H9 (cell line): Measurements from ENCODE around the gene PHACTR1. TPM values are rescaled to one million over a fixed set of nuclear protein-coding genes. Genes with fewer than 3 reads are reported as not detected.
A peak's percentile ranks its signal among the peaks of the same experiment; 100 is the strongest.

ENCODE experiments used
- DNase-seq: peaks from one replicate; pipeline ENCODE4 v3.0.0-alpha.2; 2017
- H2AFZ ChIP-seq: one replicate; pipeline ENCODE4 v1.6.1; 2013; ENCODE audit warnings: mild to moderate bottlenecking, low read length, control low read depth, moderate library complexity
- H2AK5ac ChIP-seq: 2 replicates; pipeline ENCODE4 v1.6.1; 2013; ENCODE audit warnings: low read length, control low read depth, mixed read lengths; ENCODE audit not compliant: insufficient read length
- H2BK120ac ChIP-seq: one replicate; pipeline ENCODE4 v1.6.1; 2013; ENCODE audit warnings: low read depth, mild to moderate bottlenecking, low read length, control low read depth, inconsistent platforms; ENCODE audit not compliant: poor library complexity, severe bottlenecking
- H2BK12ac ChIP-seq: 2 replicates; pipeline ENCODE4 v1.6.1; 2013; ENCODE audit warnings: low read length, control low read depth, mixed read lengths, low read depth; ENCODE audit not compliant: insufficient read length
- H2BK15ac ChIP-seq: 2 replicates; pipeline ENCODE4 v1.6.1; 2013; ENCODE audit warnings: low read depth, low read length, control low read depth
- H2BK20ac ChIP-seq: one replicate; pipeline ENCODE4 v1.6.1; 2013; ENCODE audit warnings: low read depth, mild to moderate bottlenecking, low read length, control low read depth, inconsistent platforms; ENCODE audit not compliant: poor library complexity, severe bottlenecking
- H2BK5ac ChIP-seq: 2 replicates; pipeline ENCODE4 v1.6.1; 2013; ENCODE audit warnings: low read length, control low read depth, mixed read lengths; ENCODE audit not compliant: insufficient read length
- H3K14ac ChIP-seq: 2 replicates; pipeline ENCODE4 v1.6.1; 2013; ENCODE audit warnings: low read length, control low read depth; ENCODE audit not compliant: insufficient read depth
- H3K18ac ChIP-seq: 2 replicates; pipeline ENCODE4 v1.6.1; 2013; ENCODE audit warnings: low read depth, mild to moderate bottlenecking, mixed read lengths, low read length, control low read depth; ENCODE audit not compliant: insufficient read length
- H3K23ac ChIP-seq: 2 replicates; pipeline ENCODE4 v1.6.1; 2013; ENCODE audit warnings: low read length, control low read depth, mixed read lengths, low read depth; ENCODE audit not compliant: insufficient read length
- H3K23me2 ChIP-seq: 2 replicates; pipeline ENCODE4 v1.6.1; 2013; ENCODE audit warnings: low read depth, mild to moderate bottlenecking, mixed read lengths, low read length, control low read depth; ENCODE audit not compliant: insufficient read length, poor library complexity, severe bottlenecking
- H3K27ac ChIP-seq: 2 replicates; pipeline ENCODE4 v1.5.1; 2013; ENCODE audit warnings: low read length, control low read depth, mixed read lengths, low read depth; ENCODE audit not compliant: insufficient read length
- H3K27me3 ChIP-seq: 2 replicates; pipeline ENCODE4 v1.6.1; 2013; ENCODE audit warnings: low read length, control low read depth, inconsistent platforms; ENCODE audit not compliant: insufficient read depth
- H3K4ac ChIP-seq: 2 replicates; pipeline ENCODE4 v1.6.1; 2013; ENCODE audit warnings: low read depth, mild to moderate bottlenecking, control low read depth, inconsistent platforms, low read length, moderate library complexity
- H3K4me1 ChIP-seq: 2 replicates; pipeline ENCODE4 v1.6.1; 2013; ENCODE audit warnings: low read length, control low read depth, inconsistent platforms; ENCODE audit not compliant: insufficient read depth
- H3K4me2 ChIP-seq: 2 replicates; pipeline ENCODE4 v1.6.1; 2013; ENCODE audit warnings: low read length, control low read depth, mixed read lengths; ENCODE audit not compliant: insufficient read length, insufficient read depth
- H3K56ac ChIP-seq: 2 replicates; pipeline ENCODE4 v1.6.1; 2013; ENCODE audit warnings: low read depth, mild to moderate bottlenecking, mixed read lengths, low read length, control low read depth; ENCODE audit not compliant: insufficient read length
- H3K79me1 ChIP-seq: 2 replicates; pipeline ENCODE4 v1.6.1; 2013; ENCODE audit warnings: low read depth, mild to moderate bottlenecking, moderate library complexity, low read length, control low read depth, inconsistent platforms; ENCODE audit not compliant: insufficient read depth, poor library complexity, severe bottlenecking
- H3K79me2 ChIP-seq: 2 replicates; pipeline ENCODE4 v1.6.1; 2013; ENCODE audit warnings: low read length, control low read depth, inconsistent platforms; ENCODE audit not compliant: insufficient read depth
- H3K9ac ChIP-seq: 2 replicates; pipeline ENCODE4 v1.6.1; 2013; ENCODE audit warnings: low read length, control low read depth, mixed read lengths; ENCODE audit not compliant: insufficient read length; ENCODE audit errors: extremely low read depth
- H3K9me3 ChIP-seq: one replicate; pipeline ENCODE4 v1.6.1; 2013; ENCODE audit warnings: low read depth, low read length, inconsistent platforms; ENCODE audit not compliant: control insufficient read depth
- H3T11ph ChIP-seq: one replicate; pipeline ENCODE4 v1.6.1; 2013; ENCODE audit warnings: mild to moderate bottlenecking, low read length, control low read depth, inconsistent platforms
- H4K20me1 ChIP-seq: one replicate; pipeline ENCODE4 v1.6.1; 2013; ENCODE audit not compliant: control insufficient read depth, insufficient read length, insufficient read depth
- H4K5ac ChIP-seq: 2 replicates; pipeline ENCODE4 v1.6.1; 2013; ENCODE audit warnings: low read depth, mild to moderate bottlenecking, mixed read lengths, low read length, control low read depth; ENCODE audit not compliant: insufficient read length
- H4K8ac ChIP-seq: replicated peaks from 2 replicates; pipeline ENCODE4 v1.6.1; 2013; ENCODE audit warnings: low read length, control low read depth, mixed read lengths, low read depth; ENCODE audit not compliant: insufficient read length
- H4K91ac ChIP-seq: 2 replicates; pipeline ENCODE4 v1.6.1; 2013; ENCODE audit warnings: low read depth, mild to moderate bottlenecking, moderate library complexity, mixed read lengths, low read length, control low read depth; ENCODE audit not compliant: insufficient read length
- H3K27ac Mint-ChIP-seq, 3 experiments: 2 replicates in 2 of 3; 3 replicates in 1 of 3; pipeline ENCODE4 v1.8.0; 2020 to 2021; ENCODE audit warnings: mixed read lengths in 3 of 3, mild to moderate bottlenecking in 1 of 3, moderate library complexity in 1 of 3
- H3K27me3 Mint-ChIP-seq: 2 replicates; pipeline ENCODE4 v1.8.0; 2021; ENCODE audit warnings: low read depth, mild to moderate bottlenecking, moderate library complexity, mixed read lengths
- H3K36me3 Mint-ChIP-seq, 3 experiments: 2 replicates in 2 of 3; 3 replicates in 1 of 3; pipeline ENCODE4 v1.8.0; 2020 to 2021; ENCODE audit warnings: low read depth in 3 of 3, mixed read lengths in 3 of 3; ENCODE audit not compliant: insufficient read depth in 1 of 3
- H3K4me1 Mint-ChIP-seq, 2 experiments: 2 replicates each; pipeline ENCODE4 v1.8.0; 2020; ENCODE audit warnings: mixed read lengths in 2 of 2
- H3K4me3 Mint-ChIP-seq, 2 experiments: 2 replicates in 1 of 2; 3 replicates in 1 of 2; pipeline ENCODE4 v1.8.0; 2020 to 2021; ENCODE audit warnings: mild to moderate bottlenecking in 2 of 2, mixed read lengths in 2 of 2, moderate library complexity in 1 of 2
- H3K9me3 Mint-ChIP-seq, 2 experiments: 2 replicates in 1 of 2; 3 replicates in 1 of 2; pipeline ENCODE4 v1.8.0; 2020; ENCODE audit warnings: mild to moderate bottlenecking in 2 of 2, mixed read lengths in 2 of 2, moderate library complexity in 1 of 2
- WGBS: extraction: QIAGEN DNeasy Blood & Tissue Kit; methylation state at CpG from one replicate; pipeline ENCODE4 v1.1.7; 2013; ENCODE audit warnings: missing lambda C conversion rate, low lambda C conversion rate, mixed read lengths; ENCODE audit not compliant: insufficient read length; ENCODE audit errors: extremely low coverage; 5-methylcytosine and 5-hydroxymethylcytosine counted together
- total RNA-seq: library from RNA; stranded (reverse); gene quantifications from 2 replicates; pipeline ENCODE4 v1.2.1, GENCODE V29; 2021
- TF ChIP-seq, protein P1 (sequence below): fragments of 200-600 bp; sonication (generic); conservative IDR thresholded peaks from 3 replicates; pipeline ENCODE4 v1.8.0; 2021; ENCODE audit warnings: antibody characterized with exemption, mild to moderate bottlenecking

The PHACTR1 gene
- total RNA-seq, 1 experiment from 2014 or later, result 15.9 TPM

DNA sequence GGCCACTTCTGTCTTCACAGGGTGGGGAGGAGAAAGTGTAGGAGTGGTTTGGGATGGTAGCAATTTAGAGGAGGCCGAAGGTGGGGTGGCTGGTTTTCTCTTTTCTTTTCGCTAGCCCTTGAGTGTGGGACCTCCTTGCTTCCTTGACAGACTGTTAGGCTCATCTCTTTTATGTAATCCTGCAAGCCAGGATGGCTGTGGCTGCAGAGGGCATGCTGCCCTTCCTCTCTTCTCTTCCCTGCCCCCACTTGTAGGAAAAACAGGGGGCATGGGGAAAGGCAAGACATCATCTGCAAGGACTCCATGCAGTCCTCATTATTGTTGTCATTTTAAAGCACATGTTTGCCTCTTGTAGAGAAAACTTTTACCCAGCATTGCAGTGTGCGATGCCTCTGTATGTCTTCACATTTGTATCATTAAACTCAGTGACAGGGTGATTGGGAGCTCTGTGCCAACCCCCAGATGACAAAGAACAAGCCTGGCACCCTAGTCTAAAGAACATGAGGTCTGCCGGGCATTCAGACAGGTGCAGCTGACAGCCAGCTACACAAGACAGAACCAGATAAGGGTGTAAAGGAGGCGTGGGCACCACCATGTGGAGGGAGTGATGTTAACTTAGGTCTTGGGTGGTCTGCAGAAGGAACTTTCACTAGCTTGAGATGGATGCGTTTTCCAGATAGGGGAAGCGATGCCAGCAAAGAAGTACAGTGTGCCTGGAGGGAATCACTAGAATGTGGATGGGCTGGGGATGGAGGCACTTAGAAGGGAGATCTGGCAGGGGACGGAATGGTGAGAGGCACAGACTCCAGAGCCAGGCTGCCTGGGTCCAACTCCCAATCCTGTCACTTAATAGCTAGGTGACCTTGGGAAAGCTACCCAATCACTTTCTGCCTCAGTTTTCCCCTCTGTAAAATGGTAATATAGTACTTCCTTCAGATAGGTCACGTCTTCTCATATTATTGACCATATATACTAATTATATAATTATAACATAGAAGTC lies 404.2 kb downstream of the PHACTR1 start:
- H3K79me1 ChIP-seq, result no peaks in the 10 kb centered on the region
- H3K27ac ChIP-seq, result no peak overlapping the region
- no peak overlapping the region for H3K18ac ChIP-seq
- no peaks in the 10 kb centered on the region for H3K9me3 ChIP-seq
- H3K9ac ChIP-seq, result no peak overlapping the region
- H2BK15ac ChIP-seq, result no peak overlapping the region
- H2AK5ac ChIP-seq, result no peak overlapping the region
- no peak overlapping the region for H3K23ac ChIP-seq
- no peak for DNase-seq
- no peak overlapping the region for H3K4me2 ChIP-seq
- H3K27me3 ChIP-seq, result no peaks in the 10 kb centered on the region
- no peaks in the 10 kb centered on the region for H3K79me2 ChIP-seq
- H3K4me1 ChIP-seq, result peaks cover 5% of the 10 kb centered on the region; the same call in 1 of the 2 replicates
- Mint-ChIP-seq H3K27me3 (no peaks in the 10 kb centered on the region; the same call in 1 of the 2 replicates), H3K4me3 (no peak overlapping the region), H3K36me3 (no peaks in the 10 kb centered on the region), H3K9me3 (no peaks in the 10 kb centered on the region), H3K4me1 (peaks cover 22 to 29% of the 10 kb centered on the region in 2 experiments), H3K27ac (peak overlapping the region in 2 of 3 experiments; percentile 50 to 59; a peak in 3 of 7 replicates)
- no peak overlapping the region for H3K14ac ChIP-seq
- H2AFZ ChIP-seq, result no peak overlapping the region
- H3T11ph ChIP-seq, result no peak overlapping the region
- H4K20me1 ChIP-seq, result no peaks in the 10 kb centered on the region
- H3K4ac ChIP-seq, result no peak overlapping the region
- no peak overlapping the region for H2BK120ac ChIP-seq
- H4K8ac ChIP-seq, result no peak overlapping the region
- H2BK12ac ChIP-seq, result no peak overlapping the region
- H2BK5ac ChIP-seq, result no peak overlapping the region
- no peaks in the 10 kb centered on the region for H3K23me2 ChIP-seq
- no peak overlapping the region for H3K56ac ChIP-seq
- no peak overlapping the region for H4K5ac ChIP-seq
- H2BK20ac ChIP-seq, result no peak overlapping the region
- TF ChIP-seq, protein P1, sequence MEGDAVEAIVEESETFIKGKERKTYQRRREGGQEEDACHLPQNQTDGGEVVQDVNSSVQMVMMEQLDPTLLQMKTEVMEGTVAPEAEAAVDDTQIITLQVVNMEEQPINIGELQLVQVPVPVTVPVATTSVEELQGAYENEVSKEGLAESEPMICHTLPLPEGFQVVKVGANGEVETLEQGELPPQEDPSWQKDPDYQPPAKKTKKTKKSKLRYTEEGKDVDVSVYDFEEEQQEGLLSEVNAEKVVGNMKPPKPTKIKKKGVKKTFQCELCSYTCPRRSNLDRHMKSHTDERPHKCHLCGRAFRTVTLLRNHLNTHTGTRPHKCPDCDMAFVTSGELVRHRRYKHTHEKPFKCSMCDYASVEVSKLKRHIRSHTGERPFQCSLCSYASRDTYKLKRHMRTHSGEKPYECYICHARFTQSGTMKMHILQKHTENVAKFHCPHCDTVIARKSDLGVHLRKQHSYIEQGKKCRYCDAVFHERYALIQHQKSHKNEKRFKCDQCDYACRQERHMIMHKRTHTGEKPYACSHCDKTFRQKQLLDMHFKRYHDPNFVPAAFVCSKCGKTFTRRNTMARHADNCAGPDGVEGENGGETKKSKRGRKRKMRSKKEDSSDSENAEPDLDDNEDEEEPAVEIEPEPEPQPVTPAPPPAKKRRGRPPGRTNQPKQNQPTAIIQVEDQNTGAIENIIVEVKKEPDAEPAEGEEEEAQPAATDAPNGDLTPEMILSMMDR, result peak; percentile 45; the same call in 2 of the 3 replicates
- WGBS, result no CpG with 5 or more reads among the region's 9 CpGs
- H4K91ac ChIP-seq, result no peak overlapping the region
